CD4-positive, alpha-beta T cell (primary cell): ENCODE measurements around the gene MYL3. TPM values are rescaled to one million over a fixed set of nuclear protein-coding genes. Genes with fewer than 3 reads are reported as not detected.

Experiments
- ATAC-seq: fragments of 200-7000 bp; cut with Tn5 transposase; one replicate; pipeline ENCODE4 v1.10.0; 2022; ENCODE audit warnings: mild to moderate bottlenecking; ENCODE audit not compliant: poor library complexity
- CTCF ChIA-PET: fragments of 350-600 bp; sonication (Branson Sonifier 250); formaldehyde crosslinking; loops from one replicate; lab custom pipeline; 2021; ENCODE audit warnings: antibody characterized with exemption, inconsistent platforms; lab: Charles Lee
- POLR2A ChIA-PET: fragments of 350-600 bp; sonication (Branson Sonifier 250); formaldehyde crosslinking; loops from one replicate; lab custom pipeline; 2021; ENCODE audit warnings: antibody characterized with exemption, inconsistent platforms; lab: Charles Lee
- DNase-seq, 14 experiments: peaks; one replicate each; pipeline ENCODE4 v3.0.0-alpha.2; 2013 to 2020; ENCODE audit warnings: mixed read lengths in 2 of 14
- H3K27ac ChIP-seq, 2 donors: one replicate each; pipeline versions ENCODE4 v1.5.1 to v1.7.0; 2013; ENCODE audit warnings: low read length in 2 of 2, low read depth in 1 of 2, mild to moderate bottlenecking in 1 of 2
- H3K27me3 ChIP-seq, 2 experiments: 1 replicate in 1 of 2; 2 replicates in 1 of 2; pipeline versions ENCODE4 v1.6.1 to v1.7.0; 2013; ENCODE audit warnings: low read length in 2 of 2, control low read depth in 1 of 2, mild to moderate bottlenecking in 1 of 2, moderate library complexity in 1 of 2; ENCODE audit not compliant: insufficient read depth in 2 of 2, control insufficient read depth in 1 of 2
- H3K36me3 ChIP-seq: one replicate; pipeline ENCODE4 v1.6.1; 2013; ENCODE audit warnings: low read length, control low read depth; ENCODE audit not compliant: insufficient read depth
- H3K4me1 ChIP-seq: one replicate; pipeline ENCODE4 v1.6.1; 2013; ENCODE audit warnings: low read length, control low read depth; ENCODE audit not compliant: insufficient read depth
- H3K4me3 ChIP-seq: one replicate; pipeline ENCODE4 v1.5.1; 2013; ENCODE audit warnings: mild to moderate bottlenecking, low read length, moderate library complexity
- H3K9me3 ChIP-seq, 2 experiments: 1 replicate in 1 of 2; 2 replicates in 1 of 2; pipeline versions ENCODE4 v1.6.1 to v1.7.0; 2013; ENCODE audit warnings: low read length in 2 of 2, mild to moderate bottlenecking in 2 of 2, control low read depth in 1 of 2, moderate library complexity in 1 of 2; ENCODE audit not compliant: control insufficient read depth in 1 of 2, insufficient read depth in 1 of 2
- H3K27ac Mint-ChIP-seq: one replicate; pipeline ENCODE4 v1.8.0; 2020; ENCODE audit warnings: mixed read lengths
- H3K27me3 Mint-ChIP-seq: one replicate; pipeline ENCODE4 v1.8.0; 2021; ENCODE audit warnings: mixed read lengths
- H3K36me3 Mint-ChIP-seq: one replicate; pipeline ENCODE4 v1.8.0; 2021; ENCODE audit warnings: low read depth, mixed read lengths
- H3K4me1 Mint-ChIP-seq: one replicate; pipeline ENCODE4 v1.8.0; 2021; ENCODE audit warnings: low read depth, mixed read lengths
- H3K4me3 Mint-ChIP-seq: one replicate; pipeline ENCODE4 v1.8.0; 2020; ENCODE audit warnings: mild to moderate bottlenecking, mixed read lengths
- H3K9me3 Mint-ChIP-seq: one replicate; pipeline ENCODE4 v1.8.0; 2020; ENCODE audit warnings: mixed read lengths
- intact Hi-C, 2 experiments: fragments of 100-400 bp; cut with DNase I in 1 of 2; cut with micrococcal nuclease in 1 of 2; formaldehyde crosslinking; loops; one replicate each; pipeline versions ENCODE4 v1.15.1 to v1.9.0; 2023 to 2025; cut with DNase I, micrococcal nuclease
- total RNA-seq, 174 experiments: library from RNA in 2 of 174; stranded (reverse) in 2 of 174; gene quantifications; one replicate each; pipeline ENCODE4 v1.2.3 and lab custom pipeline; 2021 to 2026
- TF ChIP-seq, protein P1 (sequence below): fragments of 200-600 bp; IDR thresholded peaks from one replicate; pipeline ENCODE4 v1.8.0; 2022; ENCODE audit warnings: antibody characterized with exemption, mild to moderate bottlenecking

MYL3 gene
- total RNA-seq, 2 experiments from 2014 or later, result not detected

DNA sequence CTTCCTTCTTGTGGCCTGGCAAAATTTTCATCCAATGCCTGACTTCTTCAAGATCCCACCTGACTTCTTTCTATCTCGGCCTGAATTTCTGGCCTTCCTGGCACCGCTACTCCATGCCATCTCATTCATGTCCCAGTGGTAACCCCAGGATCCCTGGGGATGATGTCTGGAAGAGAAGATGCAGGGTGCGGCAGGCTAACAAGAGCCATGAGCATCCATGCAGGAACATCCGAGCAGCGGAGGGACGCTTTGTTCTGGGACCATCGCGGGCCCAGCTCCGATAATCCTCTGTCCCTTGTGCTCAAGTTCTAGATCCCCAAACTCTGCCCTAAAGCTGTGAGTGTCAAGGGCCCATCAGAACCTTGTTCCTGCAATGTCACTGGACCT lies 10.9 kb downstream of the MYL3 start:
- no peak overlapping the region for H3K27ac Mint-ChIP-seq
- no peaks in the 10 kb centered on the region for H3K9me3 Mint-ChIP-seq
- Histone ChIP-seq H3K9me3 (no peaks in the 10 kb centered on the region), H3K27ac (no peak overlapping the region), H3K36me3 (no peaks in the 10 kb centered on the region), H3K4me3 (no peak overlapping the region), H3K27me3 (no peaks in the 10 kb centered on the region), H3K4me1 (no peaks in the 10 kb centered on the region)
- CTCF ChIA-PET, result no interaction called here
- intact Hi-C loops, result loop anchor here in 1 of 2 experiments (5.0 kb wide), 1 partner anchor 45 kb away; no protein-coding TSS in a partner anchor
- no peaks in the 10 kb centered on the region for H3K4me1 Mint-ChIP-seq
- no peak overlapping the region for H3K4me3 Mint-ChIP-seq
- DNase-seq (no peak), ATAC-seq (no peak)
- POLR2A ChIA-PET, result no interaction called here
- no peaks in the 10 kb centered on the region for H3K36me3 Mint-ChIP-seq
- no peaks in the 10 kb centered on the region for H3K27me3 Mint-ChIP-seq
- TF ChIP-seq, protein P1, sequence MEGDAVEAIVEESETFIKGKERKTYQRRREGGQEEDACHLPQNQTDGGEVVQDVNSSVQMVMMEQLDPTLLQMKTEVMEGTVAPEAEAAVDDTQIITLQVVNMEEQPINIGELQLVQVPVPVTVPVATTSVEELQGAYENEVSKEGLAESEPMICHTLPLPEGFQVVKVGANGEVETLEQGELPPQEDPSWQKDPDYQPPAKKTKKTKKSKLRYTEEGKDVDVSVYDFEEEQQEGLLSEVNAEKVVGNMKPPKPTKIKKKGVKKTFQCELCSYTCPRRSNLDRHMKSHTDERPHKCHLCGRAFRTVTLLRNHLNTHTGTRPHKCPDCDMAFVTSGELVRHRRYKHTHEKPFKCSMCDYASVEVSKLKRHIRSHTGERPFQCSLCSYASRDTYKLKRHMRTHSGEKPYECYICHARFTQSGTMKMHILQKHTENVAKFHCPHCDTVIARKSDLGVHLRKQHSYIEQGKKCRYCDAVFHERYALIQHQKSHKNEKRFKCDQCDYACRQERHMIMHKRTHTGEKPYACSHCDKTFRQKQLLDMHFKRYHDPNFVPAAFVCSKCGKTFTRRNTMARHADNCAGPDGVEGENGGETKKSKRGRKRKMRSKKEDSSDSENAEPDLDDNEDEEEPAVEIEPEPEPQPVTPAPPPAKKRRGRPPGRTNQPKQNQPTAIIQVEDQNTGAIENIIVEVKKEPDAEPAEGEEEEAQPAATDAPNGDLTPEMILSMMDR, result no peak

DNA sequence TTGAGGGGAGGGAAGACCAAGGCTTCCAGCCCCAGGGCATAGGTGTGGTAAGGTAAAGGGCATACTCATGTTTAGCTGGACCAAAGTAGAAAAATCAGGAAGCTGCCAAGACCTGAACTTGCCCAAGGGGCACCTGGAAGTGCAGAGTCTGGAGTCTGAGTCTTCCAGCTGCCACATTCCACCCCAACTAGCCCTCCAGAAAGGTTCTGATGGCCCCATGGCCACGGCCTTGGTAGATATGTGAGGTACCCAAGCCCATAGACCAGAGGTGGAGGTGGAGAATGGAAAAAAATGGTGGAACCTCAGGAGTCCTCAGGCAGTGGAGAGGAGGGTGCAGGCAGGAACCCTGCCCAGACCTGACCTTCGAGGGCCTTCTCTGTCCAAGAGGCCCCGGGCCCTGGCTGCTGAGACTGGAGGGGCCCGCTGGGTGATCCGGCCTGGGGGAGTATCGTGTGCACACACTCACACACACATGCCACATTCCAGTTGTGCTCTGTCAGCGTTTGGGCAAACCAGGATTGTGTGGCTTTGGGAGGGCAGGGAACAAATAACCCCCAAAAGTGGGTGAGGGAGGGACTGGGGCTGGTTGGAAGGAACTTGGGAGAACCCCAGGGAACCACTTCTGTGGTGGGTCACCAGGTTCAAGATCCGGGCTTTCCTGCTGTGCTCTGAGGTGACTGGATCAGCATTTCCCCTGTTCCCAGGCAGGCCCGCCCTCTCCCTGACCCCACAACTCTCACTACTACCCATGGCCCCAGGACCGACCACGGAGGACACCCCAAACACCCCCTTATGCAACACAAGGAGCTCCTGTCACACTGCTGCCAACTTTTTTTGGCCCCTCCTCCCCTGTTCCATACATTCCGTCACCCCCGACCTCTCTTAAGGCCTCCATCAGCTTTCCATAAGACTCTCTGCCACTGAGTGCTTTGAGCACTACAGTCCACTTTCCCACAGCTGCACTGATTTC lies 11.6 kb downstream of the MYL3 start:
- H3K27ac Mint-ChIP-seq, result no peak overlapping the region
- intact Hi-C loops, result loop anchor here in 1 of 2 experiments (5.0 kb wide), 1 partner anchor 46 kb away; no protein-coding TSS in a partner anchor
- no peak for DNase-seq
- H3K4me3 Mint-ChIP-seq, result no peak overlapping the region
- Histone ChIP-seq H3K9me3 (no peaks in the 10 kb centered on the region), H3K4me3 (no peak overlapping the region), H3K27me3 (no peaks in the 10 kb centered on the region), H3K4me1 (peaks cover 4% of the 10 kb centered on the region), H3K27ac (no peak overlapping the region), H3K36me3 (no peaks in the 10 kb centered on the region)
- no peaks in the 10 kb centered on the region for H3K4me1 Mint-ChIP-seq
- H3K36me3 Mint-ChIP-seq, result no peaks in the 10 kb centered on the region
- H3K27me3 Mint-ChIP-seq, result no peaks in the 10 kb centered on the region
- H3K9me3 Mint-ChIP-seq, result no peaks in the 10 kb centered on the region
- POLR2A ChIA-PET, result no interaction called here
- CTCF ChIA-PET, result no interaction called here
- TF ChIP-seq, protein P1, result no peak
- no peak for ATAC-seq

DNA sequence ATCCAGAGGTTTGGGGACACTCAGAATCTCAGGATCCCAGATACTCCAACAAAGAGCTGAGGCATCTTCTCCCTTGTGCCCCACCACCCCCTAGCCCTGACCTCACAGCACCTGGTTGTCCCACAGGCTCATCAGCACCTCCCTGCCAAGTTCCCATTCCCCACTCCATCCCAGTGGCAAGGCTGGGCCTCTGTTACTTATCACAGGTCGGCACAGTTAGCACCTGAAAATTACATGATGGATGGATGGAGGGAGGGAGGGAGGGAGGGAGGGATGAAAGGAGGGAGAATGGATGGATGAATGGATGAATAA lies 12.8 kb downstream of the MYL3 start:
- Histone ChIP-seq H3K4me3 (no peak overlapping the region), H3K4me1 (peaks cover 15% of the 10 kb centered on the region), H3K36me3 (no peaks in the 10 kb centered on the region), H3K27ac (no peak overlapping the region), H3K9me3 (no peaks in the 10 kb centered on the region), H3K27me3 (no peaks in the 10 kb centered on the region)
- ATAC-seq (no peak), DNase-seq (no peak)
- ChIA-PET POLR2A (no interaction called here), CTCF (no interaction called here)
- intact Hi-C loops, result loop anchor here in 1 of 2 experiments (5.0 kb wide), 1 partner anchor 47 kb away; no protein-coding TSS in a partner anchor
- TF ChIP-seq, protein P1, result no peak
- no peaks in the 10 kb centered on the region for H3K4me1 Mint-ChIP-seq
- H3K27ac Mint-ChIP-seq, result no peak overlapping the region
- no peaks in the 10 kb centered on the region for H3K27me3 Mint-ChIP-seq
- H3K4me3 Mint-ChIP-seq, result no peak overlapping the region
- H3K9me3 Mint-ChIP-seq, result no peaks in the 10 kb centered on the region
- H3K36me3 Mint-ChIP-seq, result no peaks in the 10 kb centered on the region
